ENCODE data around the gene PARD3B.

Gene PARD3B

GRCh38 chr2:205474741-205475415 is 929.6 kb downstream of the PARD3B start:
- Histone ChIP-seq H3K4me3 (ENCODE audit: insufficient read depth, low read length, poor library complexity, severe bottlenecking) (no peak overlapping the region), H3K27me3 (ENCODE audit: low read length) (no peaks in the 10 kb centered on the region), H2AFZ (ENCODE audit: low read depth, low read length, severe bottlenecking) (no peak overlapping the region), H3K27ac (ENCODE audit: low read depth, low read length) (no peak overlapping the region), H3K9ac (ENCODE audit: low read length) (no peak overlapping the region), H3F3A (ENCODE audit: insufficient read depth) (no peaks in the 10 kb centered on the region), H3K4me2 (ENCODE audit: low read depth, low read length, poor library complexity, severe bottlenecking) (no peak overlapping the region), H3K79me2 (ENCODE audit: insufficient read depth, low read length) (no peaks in the 10 kb centered on the region), H3K9me3 (ENCODE audit: insufficient read depth, low read length) (no peaks in the 10 kb centered on the region), H4K20me1 (ENCODE audit: low read depth, low read length) (no peaks in the 10 kb centered on the region), H3K9me2 (replicated peaks; ENCODE audit: insufficient read depth, low read length) (no peaks in the 10 kb centered on the region), H3K36me3 (ENCODE audit: low read length) (no peaks in the 10 kb centered on the region)
- TF ChIP-seq CTCF (IDR thresholded peaks at IDR 0.05; ENCODE audit: insufficient read depth, low read length, poor library complexity, severe bottlenecking) (no peak), EZH2phosphoT487 (conservative IDR thresholded peaks at IDR 0.05; ENCODE audit: low read length) (no peak)

GRCh38 chr2:205475416-205475768 is 930.1 kb downstream of the PARD3B start:
- Histone ChIP-seq H3K79me2 (ENCODE audit: insufficient read depth, low read length) (no peaks in the 10 kb centered on the region), H3K4me2 (ENCODE audit: low read depth, low read length, poor library complexity, severe bottlenecking) (no peak overlapping the region), H3K9ac (ENCODE audit: low read length) (no peak overlapping the region), H4K20me1 (ENCODE audit: low read depth, low read length) (no peaks in the 10 kb centered on the region), H3K27me3 (ENCODE audit: low read length) (no peaks in the 10 kb centered on the region), H3F3A (ENCODE audit: insufficient read depth) (no peaks in the 10 kb centered on the region), H3K9me3 (ENCODE audit: insufficient read depth, low read length) (no peaks in the 10 kb centered on the region), H3K36me3 (ENCODE audit: low read length) (no peaks in the 10 kb centered on the region), H3K27ac (ENCODE audit: low read depth, low read length) (no peak overlapping the region), H3K4me3 (ENCODE audit: insufficient read depth, low read length, poor library complexity, severe bottlenecking) (no peak overlapping the region), H3K9me2 (replicated peaks; ENCODE audit: insufficient read depth, low read length) (no peaks in the 10 kb centered on the region), H2AFZ (ENCODE audit: low read depth, low read length, severe bottlenecking) (no peak overlapping the region)
- TF ChIP-seq EZH2phosphoT487 (conservative IDR thresholded peaks at IDR 0.05; ENCODE audit: low read length) (no peak), CTCF (IDR thresholded peaks at IDR 0.05; ENCODE audit: insufficient read depth, low read length, poor library complexity, severe bottlenecking) (no peak)

GRCh38 chr2:205477016-205477705 is 931.9 kb downstream of the PARD3B start:
- H3K9ac ChIP-seq (ENCODE audit: low read length): no peak overlapping the region
- H3K36me3 ChIP-seq (ENCODE audit: low read length): no peaks in the 10 kb centered on the region
- H3K4me3 ChIP-seq (ENCODE audit: insufficient read depth, low read length, poor library complexity, severe bottlenecking): no peak overlapping the region
- H3K9me3 ChIP-seq (ENCODE audit: insufficient read depth, low read length): no peaks in the 10 kb centered on the region
- TF ChIP-seq CTCF (IDR thresholded peaks at IDR 0.05; ENCODE audit: insufficient read depth, low read length, poor library complexity, severe bottlenecking): no peak
- no peak for TF ChIP-seq EZH2phosphoT487 (conservative IDR thresholded peaks at IDR 0.05; ENCODE audit: low read length)
- H3F3A ChIP-seq (ENCODE audit: insufficient read depth): no peaks in the 10 kb centered on the region
- no peak overlapping the region for H3K27ac ChIP-seq (ENCODE audit: low read depth, low read length)
- H3K79me2 ChIP-seq (ENCODE audit: insufficient read depth, low read length): no peaks in the 10 kb centered on the region
- no peak overlapping the region for H3K4me2 ChIP-seq (ENCODE audit: low read depth, low read length, poor library complexity, severe bottlenecking)
- no peaks in the 10 kb centered on the region for H4K20me1 ChIP-seq (ENCODE audit: low read depth, low read length)
- H3K9me2 ChIP-seq (replicated peaks; ENCODE audit: insufficient read depth, low read length): no peaks in the 10 kb centered on the region
- H2AFZ ChIP-seq (ENCODE audit: low read depth, low read length, severe bottlenecking): no peak overlapping the region
- no peaks in the 10 kb centered on the region for H3K27me3 ChIP-seq (ENCODE audit: low read length)

All from SU-DHL-6 (cell line).